Smooth muscle cell of the brain vasculature (primary cell): ENCODE data around the gene KCTD8.

ENCODE experiments used
- DNase-seq: peaks from one replicate; pipeline ENCODE4 v3.0.0-alpha.2; 2012; ENCODE audit warnings: low read depth, low spot score

Gene KCTD8

DNA sequence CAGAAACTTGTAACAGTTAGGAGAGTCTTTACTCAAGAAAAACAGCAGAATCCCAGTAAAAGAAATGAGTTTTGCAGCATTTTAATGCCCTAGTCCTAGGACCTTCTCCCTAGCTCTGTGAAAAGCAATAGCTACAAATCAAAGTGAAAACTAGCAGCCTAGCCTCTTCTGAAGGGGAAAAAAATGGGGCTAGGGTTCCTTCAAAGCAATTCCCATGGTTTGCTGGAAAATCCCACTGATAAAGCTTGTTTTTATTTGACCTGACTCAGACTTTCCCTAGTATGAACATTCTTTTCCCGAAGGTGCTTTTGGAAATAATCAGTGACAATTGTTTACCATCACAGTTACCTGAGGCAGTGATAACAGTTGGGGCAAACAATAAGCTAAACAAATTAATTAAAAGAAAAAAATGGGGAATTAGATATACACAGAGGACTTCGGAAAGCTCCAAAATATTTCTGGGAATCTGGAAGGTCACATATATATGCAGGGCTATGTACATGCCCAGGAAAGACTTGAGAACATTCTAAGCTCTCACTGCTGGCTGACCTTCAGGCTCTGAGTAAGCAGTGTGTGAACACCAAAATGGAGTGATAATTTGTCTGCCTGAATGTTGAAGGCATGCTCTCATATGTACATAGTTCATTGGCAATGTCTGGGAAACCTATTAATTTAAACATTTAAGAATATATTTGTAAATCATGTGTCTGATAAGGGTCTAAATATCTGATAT, 285.9 kb downstream of the KCTD8 start:
- DNase-seq, result no peak

DNA sequence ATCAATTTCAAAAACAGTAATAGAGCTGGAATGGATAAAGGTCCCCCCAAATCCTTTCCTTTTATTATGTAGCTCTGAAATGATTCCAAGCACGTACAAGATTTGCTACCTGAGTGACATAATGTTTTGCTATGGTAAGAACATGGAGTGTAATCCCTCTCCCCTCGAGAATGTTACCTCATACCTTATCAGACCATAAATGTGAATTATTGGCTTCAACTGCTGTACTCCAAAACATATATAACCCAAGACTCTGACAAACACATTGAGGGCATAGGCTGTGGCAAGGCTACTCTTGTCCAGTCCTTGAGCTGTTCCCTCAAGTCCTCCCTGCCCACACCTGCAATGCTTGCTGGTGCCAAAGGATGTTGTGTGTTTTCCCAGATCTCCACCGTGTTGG, 286.9 kb downstream of the KCTD8 start:
- DNase-seq, result no peak

DNA sequence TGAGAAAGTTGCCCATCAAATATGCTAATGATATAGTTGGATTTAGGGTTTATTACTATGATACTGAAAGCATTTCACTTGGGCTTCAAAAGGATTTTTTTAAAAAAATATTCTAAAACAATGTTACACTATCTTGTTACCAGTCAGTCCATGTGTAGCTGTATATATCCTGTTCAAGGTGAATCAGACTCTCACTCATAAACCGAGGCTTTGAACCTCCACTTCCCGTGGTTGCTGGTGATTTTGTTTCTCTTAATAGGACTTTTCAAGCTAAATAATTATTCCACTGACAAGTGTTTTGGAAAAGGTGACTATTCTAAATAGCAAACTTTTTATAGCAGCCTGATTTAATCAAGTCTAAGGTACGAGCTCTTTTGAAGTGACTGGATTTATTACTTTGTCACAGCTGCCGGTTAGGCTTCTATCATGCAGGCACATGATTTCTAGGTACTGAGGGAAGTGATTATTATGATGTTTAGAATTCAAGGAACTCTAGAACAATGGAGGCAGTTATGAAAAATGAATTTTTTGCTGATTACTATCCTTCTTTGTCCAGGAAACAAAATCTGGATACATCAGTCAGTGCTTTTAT, 287.7 kb downstream of the KCTD8 start:
- DNase-seq, result no peak

DNA sequence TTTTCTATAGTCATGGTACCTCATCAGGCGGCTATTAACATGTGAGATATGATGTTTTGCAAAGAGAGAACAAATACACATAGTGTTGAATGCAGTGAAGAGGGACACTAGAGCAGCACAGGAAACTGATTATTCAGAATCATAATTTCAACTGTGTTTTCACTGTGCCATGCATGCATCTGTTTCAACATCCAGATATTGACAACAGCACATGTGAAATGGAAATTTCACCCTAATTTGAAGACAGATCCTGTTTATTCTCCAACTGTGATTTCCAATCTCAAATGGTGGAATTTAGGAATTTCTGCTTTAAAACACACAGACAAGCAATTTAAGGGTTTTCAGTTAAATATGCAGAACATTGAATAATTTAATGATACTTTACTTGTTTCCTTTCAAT, 288.6 kb downstream of the KCTD8 start:
- DNase-seq, result no peak

DNA sequence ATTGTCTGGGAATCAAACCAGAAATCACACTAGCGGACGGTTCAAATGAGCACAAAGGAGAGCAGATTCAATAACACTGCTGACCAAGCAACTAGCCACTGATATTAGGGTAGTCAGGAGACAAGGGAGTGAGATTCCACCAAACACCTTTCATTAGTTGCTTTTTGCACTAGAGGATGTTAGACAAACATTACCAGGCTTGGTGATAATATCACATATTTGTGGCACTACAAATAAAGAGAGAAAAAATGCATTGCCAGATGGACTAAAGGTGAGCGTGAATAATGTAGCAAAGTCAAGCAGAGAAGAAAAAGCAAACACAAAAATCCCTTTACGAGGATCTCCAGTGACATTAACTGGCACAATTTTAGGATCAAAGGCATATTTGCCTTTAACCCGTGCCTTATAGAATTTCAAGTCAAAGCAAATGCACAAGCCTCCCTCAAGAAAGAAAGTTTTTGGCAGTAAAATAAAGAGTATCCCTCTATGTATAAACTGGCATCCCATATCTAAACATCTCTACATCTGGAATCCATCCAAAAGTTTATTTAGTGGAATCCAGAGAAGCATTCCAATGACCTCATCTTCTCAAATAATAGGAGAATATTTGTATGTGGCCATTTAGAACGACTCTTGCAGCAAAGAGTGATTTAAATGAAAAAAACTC, 290.9 kb downstream of the KCTD8 start:
- DNase-seq, result no peak

DNA sequence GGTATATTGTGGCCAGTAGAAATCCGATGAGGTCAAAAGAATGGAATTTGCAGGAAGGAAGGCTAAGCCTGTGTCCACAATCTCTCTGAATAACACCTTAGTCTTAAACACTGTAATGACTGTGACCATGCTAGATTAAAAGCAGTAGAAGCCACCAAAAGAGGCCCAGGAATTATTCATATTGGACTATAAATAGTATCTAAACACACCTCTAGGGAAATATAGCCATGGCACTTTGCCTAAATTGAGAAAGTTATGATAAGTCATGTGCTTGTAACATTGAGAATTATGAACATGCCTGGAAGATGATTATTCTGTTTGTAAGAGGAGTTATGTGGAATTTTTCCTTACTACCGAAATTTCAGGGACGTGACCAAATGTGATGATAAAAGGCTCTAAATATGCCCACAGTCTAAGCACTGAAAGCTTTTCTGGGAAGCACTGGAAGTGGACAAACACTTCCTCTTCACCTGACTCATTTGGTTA, 298.5 kb downstream of the KCTD8 start:
- no peak for DNase-seq

GRCh38 chr4:44149282-44149681, 299.3 kb downstream of the KCTD8 start:
- no peak for DNase-seq

DNA sequence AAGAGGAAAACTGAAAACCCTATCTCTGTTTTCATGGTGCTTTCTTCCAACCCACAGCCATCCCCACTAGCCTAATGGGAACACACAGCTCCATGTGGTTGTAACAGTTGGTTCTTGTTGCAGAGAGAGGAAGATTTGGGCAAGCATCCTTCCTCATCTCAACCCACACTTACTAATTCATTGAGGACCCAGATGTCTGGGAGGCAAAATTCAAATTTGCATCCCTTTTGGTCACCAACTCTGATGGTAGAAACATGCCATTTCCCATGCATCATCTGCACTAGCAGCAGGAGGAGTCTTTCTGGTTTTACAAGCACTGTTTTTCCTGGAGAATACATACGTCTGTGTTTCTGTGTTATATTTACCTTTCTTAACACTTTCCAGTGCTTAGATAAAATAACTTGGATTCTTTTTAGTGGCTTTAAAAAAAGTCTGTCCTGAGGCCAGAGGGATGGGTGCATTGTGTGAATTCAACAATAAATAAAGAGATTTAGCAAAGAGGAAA, 301.0 kb downstream of the KCTD8 start:
- DNase-seq, result no peak

DNA sequence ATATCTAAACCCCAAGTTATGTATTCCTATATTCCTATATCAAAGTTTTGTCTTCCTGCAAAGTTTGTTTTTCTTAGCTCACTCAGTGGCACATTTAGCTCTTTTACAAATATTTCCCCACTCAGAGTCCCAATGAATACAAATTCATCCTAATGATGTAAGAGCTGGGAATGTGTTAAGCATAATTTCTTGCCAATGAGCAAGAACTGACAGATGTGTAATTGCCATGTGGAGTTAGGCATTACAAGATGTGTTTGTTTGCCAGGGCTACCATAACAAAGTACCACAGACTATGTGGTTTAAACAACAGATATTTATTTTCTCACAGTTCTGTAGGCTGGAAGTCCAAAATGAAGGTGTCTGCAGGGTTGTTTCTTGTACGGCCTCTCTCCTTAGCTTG, 302.1 kb downstream of the KCTD8 start:
- no peak for DNase-seq

GRCh38 chr4:44145868-44146267, 302.7 kb downstream of the KCTD8 start:
- DNase-seq, result no peak

DNA sequence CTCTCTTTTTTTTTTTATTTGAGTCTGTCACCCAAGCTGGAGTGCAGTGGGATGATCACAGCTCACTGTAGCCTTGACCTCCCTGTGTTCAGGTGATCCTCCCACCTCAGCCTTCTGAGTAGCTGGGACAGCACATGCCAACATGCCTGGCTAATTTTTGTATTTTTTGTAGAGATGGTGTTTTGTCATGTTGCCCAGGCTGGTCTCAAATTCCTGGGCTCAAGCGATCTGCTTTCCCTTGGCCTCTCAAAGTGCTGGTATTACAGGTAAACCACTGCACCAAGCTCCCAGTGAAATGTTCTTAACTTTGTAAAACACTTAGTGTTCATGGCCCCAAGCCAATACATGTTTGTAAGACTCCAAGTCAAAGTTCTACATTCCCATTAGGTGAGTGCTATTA, 316.1 kb downstream of the KCTD8 start:
- no peak for DNase-seq
